Measurements from ENCODE around the gene FBXO9. TPM values are rescaled to one million over a fixed set of nuclear protein-coding genes. Genes with fewer than 3 reads are reported as not detected.
"Not testable (repeated sequence)": the region's sequence is repeated elsewhere in the genome, so short reads cannot be mapped to it uniquely, and the experiment has no call there.

FBXO9 gene
- total RNA-seq, 1 experiment from 2014 or later = 71.0 TPM

DNA sequence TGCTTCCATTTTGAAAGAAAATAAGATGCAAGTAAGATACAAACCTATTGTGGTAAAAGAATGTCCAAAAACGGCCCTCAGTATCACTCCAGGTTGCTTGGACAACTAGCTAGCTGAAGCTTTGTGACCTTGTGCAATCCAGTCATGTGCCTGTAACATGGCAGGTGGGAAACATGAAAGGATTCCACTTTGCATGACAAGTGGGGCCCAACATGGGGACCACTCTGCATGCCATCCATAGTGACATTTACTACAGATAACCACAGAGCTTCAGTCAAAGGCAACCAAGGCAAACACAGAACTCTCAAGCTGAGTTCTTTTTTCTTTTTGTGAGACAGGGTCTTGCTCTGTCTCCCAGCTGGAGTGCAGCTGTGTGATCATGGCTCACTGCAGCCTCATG, 15.8 kb upstream of the FBXO9 start:
- Histone ChIP-seq H3K9me2 (ENCODE audit: insufficient read depth) (no peaks in the 10 kb centered on the region), H3K4me2 (ENCODE audit: low read length) (no peak overlapping the region), H3K9me3 (ENCODE audit: control insufficient read depth in 1 of 2, insufficient read depth in 1 of 2, low read depth in 1 of 2, low read length in 2 of 2) (no peaks in the 10 kb centered on the region), H3K27me3 (ENCODE audit: insufficient read depth, low read length) (no peaks in the 10 kb centered on the region), H4K20me1 (ENCODE audit: insufficient read depth) (no peaks in the 10 kb centered on the region), H3K4me3 (replicated peaks in 1 of 2; ENCODE audit: low read depth in 1 of 2, low read length in 2 of 2) (no peak overlapping the region), H3K79me2 (ENCODE audit: insufficient read depth, low read length) (no peaks in the 10 kb centered on the region), H2AFZ (ENCODE audit: low read depth, low read length, poor library complexity, severe bottlenecking) (no peak overlapping the region), H3K27ac (ENCODE audit: low read depth, low read length) (no peak overlapping the region), H3K4me1 (ENCODE audit: control insufficient read depth in 1 of 2, insufficient read depth in 2 of 2, low read length in 2 of 2) (peaks cover 19 to 30% of the 10 kb centered on the region in 2 experiments), H3K9ac (ENCODE audit: low read length) (no peak overlapping the region), H3K36me3 (ENCODE audit: control insufficient read depth in 1 of 2, insufficient read depth in 2 of 2, low read length in 2 of 2) (no peaks in the 10 kb centered on the region)
- no peak for TF ChIP-seq CBX3 (IDR thresholded peaks at IDR 0.05; ENCODE audit: low read depth)
- no peak for TF ChIP-seq FOSL1 (IDR thresholded peaks at IDR 0.05; ENCODE audit: low read depth)
- TF ChIP-seq CEBPB (IDR thresholded peaks at IDR 0.05; ENCODE audit: low read depth) = no peak
- no peak for TF ChIP-seq ZNF274 (IDR thresholded peaks at IDR 0.05; ENCODE audit: low read depth, low read length)
- no peak for TF ChIP-seq RAD21 (IDR thresholded peaks at IDR 0.05; ENCODE audit: low read depth)
- no peak for TF ChIP-seq REST (IDR thresholded peaks at IDR 0.05; ENCODE audit: low read depth)
- TF ChIP-seq, protein P1, sequence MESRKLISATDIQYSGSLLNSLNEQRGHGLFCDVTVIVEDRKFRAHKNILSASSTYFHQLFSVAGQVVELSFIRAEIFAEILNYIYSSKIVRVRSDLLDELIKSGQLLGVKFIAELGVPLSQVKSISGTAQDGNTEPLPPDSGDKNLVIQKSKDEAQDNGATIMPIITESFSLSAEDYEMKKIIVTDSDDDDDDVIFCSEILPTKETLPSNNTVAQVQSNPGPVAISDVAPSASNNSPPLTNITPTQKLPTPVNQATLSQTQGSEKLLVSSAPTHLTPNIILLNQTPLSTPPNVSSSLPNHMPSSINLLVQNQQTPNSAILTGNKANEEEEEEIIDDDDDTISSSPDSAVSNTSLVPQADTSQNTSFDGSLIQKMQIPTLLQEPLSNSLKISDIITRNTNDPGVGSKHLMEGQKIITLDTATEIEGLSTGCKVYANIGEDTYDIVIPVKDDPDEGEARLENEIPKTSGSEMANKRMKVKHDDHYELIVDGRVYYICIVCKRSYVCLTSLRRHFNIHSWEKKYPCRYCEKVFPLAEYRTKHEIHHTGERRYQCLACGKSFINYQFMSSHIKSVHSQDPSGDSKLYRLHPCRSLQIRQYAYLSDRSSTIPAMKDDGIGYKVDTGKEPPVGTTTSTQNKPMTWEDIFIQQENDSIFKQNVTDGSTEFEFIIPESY (IDR thresholded peaks at IDR 0.05; ENCODE audit: extremely low read depth, insufficient replicate concordance, low read length) = no peak
- TF ChIP-seq YY1 (IDR thresholded peaks at IDR 0.05; ENCODE audit: extremely low read depth, insufficient replicate concordance, low read depth, low read length) = no peak
- BruUV-seq (replicated peaks) = no TSS peak
- ChIA-PET CTCF (no interaction called here), RAD21 (ENCODE audit: low non-redundant PET in 1 of 2, low total read pairs in 2 of 2, uncharacterized antibody in 2 of 2, unreplicated experiment in 2 of 2) (no interaction called here), POLR2A (no interaction called here)
- no peak for DNase-seq (ENCODE audit: low read depth, low spot score)
- intact Hi-C loops (cut with micrococcal nuclease) = no loop called here
- no peak for ATAC-seq

DNA sequence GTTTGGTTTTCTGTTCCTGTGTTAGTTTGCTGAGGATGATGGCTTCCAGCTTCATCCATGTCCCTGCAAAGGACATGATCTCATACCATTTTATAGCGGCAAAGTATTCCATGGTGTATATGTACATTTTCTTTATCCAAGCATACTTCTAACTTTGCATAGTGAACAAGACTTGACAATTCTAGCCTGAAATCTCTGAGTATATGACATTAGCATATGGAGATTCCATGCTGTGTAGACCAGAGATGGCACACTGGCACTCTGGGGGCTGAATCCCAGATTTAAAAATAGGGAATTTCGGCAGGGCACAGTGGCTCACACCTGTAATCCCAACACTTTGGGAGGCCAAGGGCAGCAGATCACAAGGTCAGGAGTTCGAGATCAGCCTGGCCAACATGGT, 13.1 kb upstream of the FBXO9 start:
- H3K79me2 ChIP-seq (ENCODE audit: insufficient read depth, low read length); H3K9me3 ChIP-seq (ENCODE audit: control insufficient read depth in 1 of 2, insufficient read depth in 1 of 2, low read depth in 1 of 2, low read length in 2 of 2); CTCF ChIA-PET; BruUV-seq (replicated peaks); H3K9ac ChIP-seq (ENCODE audit: low read length); H2AFZ ChIP-seq (ENCODE audit: low read depth, low read length, poor library complexity, severe bottlenecking); H3K9me2 ChIP-seq (ENCODE audit: insufficient read depth); H3K27me3 ChIP-seq (ENCODE audit: insufficient read depth, low read length); H3K4me2 ChIP-seq (ENCODE audit: low read length); H3K4me3 ChIP-seq (replicated peaks in 1 of 2; ENCODE audit: low read depth in 1 of 2, low read length in 2 of 2); POLR2A ChIA-PET; ATAC-seq; DNase-seq (ENCODE audit: low read depth, low spot score); intact Hi-C loops (cut with micrococcal nuclease); H3K36me3 ChIP-seq (ENCODE audit: control insufficient read depth in 1 of 2, insufficient read depth in 2 of 2, low read length in 2 of 2); H4K20me1 ChIP-seq (ENCODE audit: insufficient read depth); H3K27ac ChIP-seq (ENCODE audit: low read depth, low read length); RAD21 ChIA-PET (ENCODE audit: low non-redundant PET in 1 of 2, low total read pairs in 2 of 2, uncharacterized antibody in 2 of 2, unreplicated experiment in 2 of 2): not testable (repeated sequence)
- peaks cover 16 to 21% of the 10 kb centered on the region in 2 experiments for H3K4me1 ChIP-seq (ENCODE audit: control insufficient read depth in 1 of 2, insufficient read depth in 2 of 2, low read length in 2 of 2)

Data from HCT116 (cell line).